ENCODE measurements around the gene GNAS-AS1. TPM values are rescaled to one million over a fixed set of nuclear protein-coding genes. Genes with fewer than 3 reads are reported as not detected.

Gene GNAS-AS1
- total RNA-seq, 4 donors from 2014 or later: 0.19 TPM; not detected in 3

GRCh38 chr20:58841539-58842264 is 9.0 kb downstream of the GNAS-AS1 start:
- ATAC-seq: no peak
- 14 to 37% methylated on average over 1 to 31 of the region's 58 CpGs for WGBS, 2 donors (ENCODE audit: low coverage in 1 of 2)
- Histone ChIP-seq H3K27me3 (peaks cover 92% of the 10 kb centered on the region), H3K4me3 (no peak overlapping the region), H3K36me3 (no peaks in the 10 kb centered on the region), H3K27ac (no peak overlapping the region), H3K9me3 (no peaks in the 10 kb centered on the region), H3K4me1 (peaks cover 0 to 19% (median 0%) of the 10 kb centered on the region in 3 donors)
- TF ChIP-seq CTCF (IDR thresholded peaks at IDR 0.05): no peak
- TF ChIP-seq POLR2AphosphoS5 (IDR thresholded peaks at IDR 0.05): no peak
- no peak for TF ChIP-seq EP300 (IDR thresholded peaks at IDR 0.05)
- no peak for TF ChIP-seq POLR2A (IDR thresholded peaks at IDR 0.05)

DNA sequence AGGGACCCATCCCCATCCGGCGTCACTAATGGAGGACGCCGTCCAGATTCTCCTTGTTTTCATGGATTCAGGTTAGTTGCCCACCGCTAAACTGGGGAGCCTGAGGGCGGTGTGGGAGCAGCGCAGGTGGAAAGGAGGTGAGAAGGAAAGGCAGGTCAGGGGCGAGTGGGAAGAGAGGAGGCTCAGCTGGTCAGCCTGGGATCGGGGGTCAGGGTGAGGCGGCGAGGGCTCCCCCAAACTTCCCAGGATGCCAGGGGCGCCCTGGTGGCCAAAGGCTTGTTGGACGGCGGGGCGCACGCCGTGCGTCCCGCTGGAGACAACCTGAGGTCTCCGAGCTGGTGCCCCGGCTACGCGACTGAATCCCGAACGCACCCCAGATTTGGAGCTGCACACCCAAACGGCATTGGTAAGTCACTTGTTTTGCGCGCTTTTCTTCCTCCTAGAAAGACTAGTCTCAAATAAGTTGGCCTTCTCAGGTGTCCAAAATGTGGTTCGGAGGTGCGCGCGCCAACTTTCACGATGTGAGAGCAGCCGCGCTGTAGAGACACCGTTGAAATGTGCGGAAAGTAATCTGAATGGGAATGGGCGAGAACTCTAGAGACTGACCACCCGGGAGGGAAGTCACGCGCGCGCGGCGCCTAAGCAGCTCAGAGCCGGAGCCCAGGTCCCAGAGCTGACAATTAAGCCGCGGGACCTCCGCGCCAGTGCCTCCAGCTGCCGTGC is 9.7 kb downstream of the GNAS-AS1 start:
- H3K27me3 ChIP-seq: peaks cover 86% of the 10 kb centered on the region
- no peak for ATAC-seq

GRCh38 chr20:58839991-58840747 is 10.5 kb downstream of the GNAS-AS1 start:
- 49% methylated on average over 9 of the region's 67 CpGs; no CpG with 5 or more reads in 1 of the 2 donors for WGBS, 2 donors (ENCODE audit: low coverage in 1 of 2)
- Histone ChIP-seq H3K27me3 (peaks cover 81% of the 10 kb centered on the region), H3K4me1 (peaks cover 0 to 19% (median 0%) of the 10 kb centered on the region in 3 donors), H3K27ac (no peak overlapping the region), H3K36me3 (no peaks in the 10 kb centered on the region), H3K9me3 (no peaks in the 10 kb centered on the region), H3K4me3 (peak overlapping the region in 1 of 2 donors; percentile 39)
- ATAC-seq: no peak
- TF ChIP-seq CTCF (IDR thresholded peaks at IDR 0.05): no peak
- no peak for TF ChIP-seq POLR2A (IDR thresholded peaks at IDR 0.05)
- TF ChIP-seq EP300 (IDR thresholded peaks at IDR 0.05): no peak
- TF ChIP-seq POLR2AphosphoS5 (IDR thresholded peaks at IDR 0.05): no peak

More for the DNA sequence above, 9.7 kb downstream of the GNAS-AS1 start:
- TF ChIP-seq EP300 (IDR thresholded peaks at IDR 0.05) (no peak), POLR2A (IDR thresholded peaks at IDR 0.05) (no peak), POLR2AphosphoS5 (IDR thresholded peaks at IDR 0.05) (no peak), CTCF (IDR thresholded peaks at IDR 0.05) (no peak)
- Histone ChIP-seq H3K4me3 (no peak overlapping the region), H3K27ac (no peak overlapping the region), H3K36me3 (no peaks in the 10 kb centered on the region), H3K9me3 (no peaks in the 10 kb centered on the region), H3K4me1 (peaks cover 0 to 19% (median 0%) of the 10 kb centered on the region in 3 donors)
- WGBS, 2 donors (ENCODE audit: low coverage in 1 of 2): 54 to 80% methylated on average over 1 to 12 of the region's 51 CpGs

GRCh38 chr20:58839474-58839874 is 11.2 kb downstream of the GNAS-AS1 start:
- no peaks in the 10 kb centered on the region for H3K9me3 ChIP-seq
- H3K36me3 ChIP-seq: no peaks in the 10 kb centered on the region
- TF ChIP-seq CTCF (IDR thresholded peaks at IDR 0.05) (peak in 3 of 4 experiments; percentile 48 to 64 (median 50)), POLR2A (IDR thresholded peaks at IDR 0.05) (no peak)
- ATAC-seq: peak; percentile 25
- peaks cover 78% of the 10 kb centered on the region for H3K27me3 ChIP-seq
- no peak overlapping the region for H3K27ac ChIP-seq
- peak overlapping the region in 1 of 2 donors; percentile 39 for H3K4me3 ChIP-seq
- peaks cover 0 to 19% (median 0%) of the 10 kb centered on the region in 3 donors for H3K4me1 ChIP-seq
- no CpG with 5 or more reads among the region's 27 CpGs for WGBS, 2 donors (ENCODE audit: low coverage in 1 of 2)
